Measurements from ENCODE around the gene SLC25A22. TPM values are rescaled to one million over a fixed set of nuclear protein-coding genes. Genes with fewer than 3 reads are reported as not detected.

The SLC25A22 gene
- total RNA-seq, 1 experiment from 2014 or later = 31.8 TPM

- intact Hi-C loops (cut with micrococcal nuclease; ENCODE audit: unreplicated experiment) = no loop called here
- no peak for TF ChIP-seq CTCF (IDR thresholded peaks at IDR 0.05; ENCODE audit: insufficient read depth in 1 of 2, low read depth in 1 of 2, low read length in 1 of 2, severe bottlenecking in 1 of 2, unreplicated experiment in 1 of 2)
- DNase-seq = no peak
- H3K27me3 Mint-ChIP-seq (ENCODE audit: insufficient read depth, unreplicated experiment) = no peaks in the 10 kb centered on the region
- peak overlapping the region; percentile 86 for H3K4me3 Mint-ChIP-seq (ENCODE audit: unreplicated experiment)
- Histone ChIP-seq H3K27me3 (replicated peaks; ENCODE audit: control insufficient read depth, insufficient read depth, low read length) (no peaks in the 10 kb centered on the region), H3K4me1 (peaks cover 9% of the 10 kb centered on the region), H3K36me3 (ENCODE audit: control insufficient read depth, insufficient read depth, low read length) (no peaks in the 10 kb centered on the region), H3K4me3 (ENCODE audit: low read depth, low read length) (no peak overlapping the region), H3K9me3 (no peaks in the 10 kb centered on the region)
- BruUV-seq (replicated peaks) = no TSS peak
- no peaks in the 10 kb centered on the region for H3K4me1 Mint-ChIP-seq (ENCODE audit: low read depth, unreplicated experiment)
- no peak overlapping the region for H3K27ac Mint-ChIP-seq (ENCODE audit: unreplicated experiment)
- POLR2A ChIA-PET = interaction anchor here (1.0 kb wide), 1 partner anchor 23 kb away, joined by 7 read pairs; the partner anchor contains the start of gene PNPLA2
- H3K9me3 Mint-ChIP-seq (ENCODE audit: unreplicated experiment) = no peaks in the 10 kb centered on the region
- CTCF ChIA-PET = interaction anchor here (0.9 to 2.0 kb wide), 3 partner anchors 10 to 13 kb away, joined by 3 to 6 read pairs (median 3); no protein-coding TSS in a partner anchor
- peaks cover 17% of the 10 kb centered on the region for H3K36me3 Mint-ChIP-seq (ENCODE audit: insufficient read depth, unreplicated experiment)
Observed at GRCh38 chr11:795634-796564, 2.2 kb downstream of the SLC25A22 start.

GRCh38 chr11:794766-795633 is 3.1 kb downstream of the SLC25A22 start:
- ChIA-PET POLR2A (no interaction called here), CTCF (no interaction called here)
- Mint-ChIP-seq H3K27ac (ENCODE audit: unreplicated experiment) (no peak overlapping the region), H3K36me3 (ENCODE audit: insufficient read depth, unreplicated experiment) (peaks cover 17% of the 10 kb centered on the region), H3K27me3 (ENCODE audit: insufficient read depth, unreplicated experiment) (no peaks in the 10 kb centered on the region), H3K4me1 (ENCODE audit: low read depth, unreplicated experiment) (no peaks in the 10 kb centered on the region), H3K9me3 (ENCODE audit: unreplicated experiment) (no peaks in the 10 kb centered on the region), H3K4me3 (ENCODE audit: unreplicated experiment) (no peak overlapping the region)
- peaks cover 9% of the 10 kb centered on the region for H3K4me1 ChIP-seq
- no TSS peak for BruUV-seq (replicated peaks)
- H3K36me3 ChIP-seq (ENCODE audit: control insufficient read depth, insufficient read depth, low read length) = no peaks in the 10 kb centered on the region
- intact Hi-C loops (cut with micrococcal nuclease; ENCODE audit: unreplicated experiment) = no loop called here
- no peaks in the 10 kb centered on the region for H3K9me3 ChIP-seq
- TF ChIP-seq CTCF (IDR thresholded peaks at IDR 0.05; ENCODE audit: insufficient read depth in 1 of 2, low read depth in 1 of 2, low read length in 1 of 2, severe bottlenecking in 1 of 2, unreplicated experiment in 1 of 2) = no peak
- no peak overlapping the region for H3K4me3 ChIP-seq (ENCODE audit: low read depth, low read length)
- DNase-seq = no peak
- no peaks in the 10 kb centered on the region for H3K27me3 ChIP-seq (replicated peaks; ENCODE audit: control insufficient read depth, insufficient read depth, low read length)
